Astrocyte of the cerebellum (primary cell): Measurements from ENCODE around the gene SUGP1.
"Not testable (repeated sequence)": the region's sequence is repeated elsewhere in the genome, so short reads cannot be mapped to it uniquely, and the experiment has no call there.

ENCODE experiments used
- DNase-seq: peaks from one replicate; pipeline ENCODE4 v3.0.0-alpha.2; 2011; ENCODE audit warnings: low read depth
- H3K4me3 ChIP-seq: 2 replicates; pipeline ENCODE4 v1.5.1; 2011; ENCODE audit warnings: mild to moderate bottlenecking, low read depth, low read length, moderate library complexity
- CTCF ChIP-seq: IDR thresholded peaks from 2 replicates; pipeline ENCODE4 v1.5.1; 2012; ENCODE audit warnings: low read length, low read depth, moderate library complexity, mild to moderate bottlenecking; ENCODE audit errors: missing control alignments
- in situ Hi-C: cut with HindIII; loops from 2 replicates; pipeline ENCODE4 v1.10.0; 2017; ENCODE audit warnings: low sequenced_read_pairs

Gene SUGP1

GRCh38 chr19:19256072-19256969, 64.0 kb downstream of the SUGP1 start:
- in situ Hi-C loops, result no loop called here
- TF ChIP-seq CTCF, result no peak
- no peak for DNase-seq
- H3K4me3 ChIP-seq, result no peak overlapping the region

GRCh38 chr19:19253409-19253808, 66.9 kb downstream of the SUGP1 start:
- DNase-seq, H3K4me3 ChIP-seq, in situ Hi-C loops: not testable (repeated sequence)

- in situ Hi-C loops, result no loop called here
- no peak for TF ChIP-seq CTCF
- no peak overlapping the region for H3K4me3 ChIP-seq
- DNase-seq, result no peak
Measured at GRCh38 chr19:19250196-19250801, 70.0 kb downstream of the SUGP1 start.

- in situ Hi-C loops, result no loop called here
- DNase-seq, result no peak
- no peak overlapping the region for H3K4me3 ChIP-seq
- no peak for TF ChIP-seq CTCF
Measured at GRCh38 chr19:19240476-19240875, 79.8 kb downstream of the SUGP1 start.

GRCh38 chr19:19239675-19240074, 80.6 kb downstream of the SUGP1 start:
- no peak for TF ChIP-seq CTCF
- no peak overlapping the region for H3K4me3 ChIP-seq
- DNase-seq, result no peak
- in situ Hi-C loops, result no loop called here

- TF ChIP-seq CTCF, result no peak
- DNase-seq, result no peak
- in situ Hi-C loops, result no loop called here
- no peak overlapping the region for H3K4me3 ChIP-seq
Measured at GRCh38 chr19:19238126-19238894, 82.0 kb downstream of the SUGP1 start.
